Endothelial cell of umbilical vein (primary cell): ENCODE data around the gene EXOC1L. TPM values are rescaled to one million over a fixed set of nuclear protein-coding genes. Genes with fewer than 3 reads are reported as not detected.

Source experiments
- BruUV-seq: library from RNA; stranded (reverse); fragments of 400-500 nt; replicated peaks from 2 replicates; lab custom pipeline; 2021; lab: Mats Ljungman, UMichigan
- CTCF ChIA-PET: fragments of 300-600, 350-600 bp; sonication (Branson Sonifier 250); formaldehyde crosslinking; loops from one replicate; lab custom pipeline; 2021; ENCODE audit warnings: antibody characterized with exemption, inconsistent platforms; lab: Charles Lee
- POLR2A ChIA-PET: fragments of 300-600, 350-600 bp; sonication (Branson Sonifier 250); formaldehyde crosslinking; loops from one replicate; lab custom pipeline; 2021; ENCODE audit warnings: antibody characterized with exemption, inconsistent platforms; lab: Charles Lee
- DNase-seq: peaks from one replicate; pipeline ENCODE4 v3.0.0-alpha.2; 2011; ENCODE audit warnings: low read depth, low spot score
- FAIRE-seq: peaks from 2 replicates; lab custom pipeline; 2011; peaks lifted over from hg19 to GRCh38; lab: Jason Lieb, UNC
- H2AFZ ChIP-seq: 2 replicates; pipeline ENCODE4 v1.6.0; 2012; ENCODE audit warnings: low read depth, low read length, control low read depth, inconsistent platforms
- H3K27ac ChIP-seq: 2 replicates; pipeline ENCODE4 v1.5.1; 2011; ENCODE audit warnings: low read depth, mild to moderate bottlenecking, control low read depth, low read length, moderate library complexity; ENCODE audit not compliant: insufficient read depth
- H3K27me3 ChIP-seq, 2 experiments: 2 replicates each; pipeline versions ENCODE4 v1.6.0 to v1.6.1; 2011; ENCODE audit warnings: low read length in 2 of 2, mixed read lengths in 1 of 2; ENCODE audit not compliant: control insufficient read depth in 2 of 2, insufficient read depth in 2 of 2
- H3K36me3 ChIP-seq, 2 experiments: 2 replicates in 1 of 2; 3 replicates in 1 of 2; pipeline ENCODE4 v1.5.1; 2011; ENCODE audit warnings: low read length in 2 of 2, mild to moderate bottlenecking in 1 of 2, moderate library complexity in 1 of 2; ENCODE audit not compliant: control insufficient read depth in 2 of 2, insufficient read depth in 2 of 2; ENCODE audit errors: extremely low read depth in 1 of 2
- H3K4me1 ChIP-seq: 3 replicates; pipeline ENCODE4 v1.5.1; 2011; ENCODE audit warnings: mild to moderate bottlenecking, low read length; ENCODE audit not compliant: control insufficient read depth, insufficient read depth; ENCODE audit errors: extremely low read depth
- H3K4me2 ChIP-seq: 2 replicates; pipeline ENCODE4 v1.6.1; 2011; ENCODE audit warnings: low read length, control low read depth, mixed read lengths; ENCODE audit not compliant: insufficient read depth
- H3K4me3 ChIP-seq, 3 experiments: fragments of 200-600 bp in 1 of 3; sonication (generic), shearing (Covaris generic) in 1 of 3; replicated peaks in 1 of 3; 2 replicates each; pipeline ENCODE4 v1.5.1; 2011 to 2016; ENCODE audit warnings: control low read depth in 3 of 3, low read length in 3 of 3, mild to moderate bottlenecking in 2 of 3, inconsistent platforms in 1 of 3, low read depth in 1 of 3, moderate library complexity in 1 of 3; ENCODE audit not compliant: insufficient read depth in 1 of 3
- H3K79me2 ChIP-seq: 2 replicates; pipeline ENCODE4 v1.6.0; 2012; ENCODE audit warnings: low read length, inconsistent platforms; ENCODE audit not compliant: control insufficient read depth, insufficient read depth
- H3K9ac ChIP-seq: replicated peaks from 2 replicates; pipeline ENCODE3; 2011; ENCODE audit warnings: low read length, control low read depth; ENCODE audit not compliant: insufficient read depth; ENCODE audit errors: extremely low read depth
- H3K9me1 ChIP-seq: replicated peaks from 3 replicates; pipeline ENCODE4 v1.6.0; 2011; ENCODE audit warnings: mild to moderate bottlenecking, low read length; ENCODE audit not compliant: control insufficient read depth, insufficient read depth; ENCODE audit errors: extremely low read depth
- H3K9me3 ChIP-seq: replicated peaks from 2 replicates; pipeline ENCODE4 v1.5.1; 2012; ENCODE audit warnings: low read length, inconsistent platforms; ENCODE audit not compliant: control insufficient read depth, insufficient read depth
- H4K20me1 ChIP-seq: replicated peaks from 2 replicates; pipeline ENCODE3; 2011; ENCODE audit warnings: mild to moderate bottlenecking, low read length; ENCODE audit not compliant: control insufficient read depth, insufficient read depth; ENCODE audit errors: extremely low read depth
- EZH2 ChIP-seq: IDR thresholded peaks from 2 replicates; pipeline ENCODE4 v1.6.1; 2012; ENCODE audit warnings: borderline replicate concordance, low read depth, mild to moderate bottlenecking, moderate library complexity, low read length, inconsistent platforms; ENCODE audit not compliant: severe bottlenecking
- FOS ChIP-seq: IDR thresholded peaks from 2 replicates; pipeline ENCODE4 v1.6.1; 2011; ENCODE audit warnings: mild to moderate bottlenecking, low read length, moderate library complexity, borderline replicate concordance; ENCODE audit not compliant: insufficient read depth
- GATA2 ChIP-seq: IDR thresholded peaks from 2 replicates; pipeline ENCODE4 v1.7.0; 2011; ENCODE audit warnings: low read depth, mild to moderate bottlenecking, moderate library complexity, mixed read lengths, low read length; ENCODE audit not compliant: insufficient read length, insufficient read depth
- JUN ChIP-seq: IDR thresholded peaks from 2 replicates; pipeline ENCODE4 v1.6.1; 2011; ENCODE audit warnings: borderline replicate concordance, low read depth; ENCODE audit not compliant: insufficient read length, insufficient read depth
- MYC ChIP-seq: IDR thresholded peaks from one replicate; pipeline ENCODE4 v1.6.1; 2011; ENCODE audit warnings: mild to moderate bottlenecking, low read depth, low read length
- POLR2A ChIP-seq: IDR thresholded peaks from 2 replicates; pipeline ENCODE4 v1.6.1; 2012; ENCODE audit warnings: low read depth, mild to moderate bottlenecking, control low read depth, low read length
- POLR2AphosphoS5 ChIP-seq: IDR thresholded peaks from 2 replicates; pipeline ENCODE4 v1.6.1; 2012; ENCODE audit warnings: low read depth, mild to moderate bottlenecking, control low read depth, low read length, moderate library complexity; ENCODE audit not compliant: insufficient read depth
- dilution Hi-C: fragments of 300-500 bp; cut with MboI; formaldehyde crosslinking; loops from one replicate; pipeline ENCODE4 v1.15.0; 2019; ENCODE audit warnings: low sequenced_read_pairs; ENCODE audit not compliant: extremely low pct_ligation_motif_present
- intact Hi-C: fragments of 100-400 bp; cut with micrococcal nuclease; formaldehyde crosslinking; loops from one replicate; pipeline ENCODE4 v1.10.0; 2022
- polyA plus RNA-seq, 4 experiments: library from polyadenylated mRNA; depleted of rRNA in 3 of 4; stranded (reverse) in 3 of 4; unstranded in 1 of 4; fragments of >200 nt; gene quantifications; 2 replicates each; pipeline versions ENCODE4 v1.2.1 to v1.2.3, GENCODE V29; 2011 to 2012; ENCODE audit warnings: missing spikeins in 1 of 4
- total RNA-seq: library from RNA; stranded (reverse); gene quantifications from 2 replicates; pipeline ENCODE4 v1.2.3, GENCODE V29; 2021
- TF ChIP-seq, protein P1 (sequence below), 2 donors: IDR thresholded peaks; 1 replicate in 1 of 2; 2 replicates in 1 of 2; pipeline ENCODE4 v1.5.1; 2011; ENCODE audit warnings: low read length in 2 of 2, mild to moderate bottlenecking in 2 of 2, moderate library complexity in 2 of 2, control low read depth in 1 of 2, inconsistent platforms in 1 of 2, low read depth in 1 of 2; ENCODE audit not compliant: insufficient read depth in 1 of 2; ENCODE audit errors: extremely low read depth in 1 of 2
- TF ChIP-seq, protein P2 (sequence below): IDR thresholded peaks from 2 replicates; pipeline ENCODE4 v1.6.1; 2011; ENCODE audit not compliant: insufficient read depth, insufficient read length

Gene EXOC1L
- total and polyA plus RNA-seq, 2 donors (not counting 3 experiments of a cell fraction or from before 2014, with no cell fraction given): not detected

DNA sequence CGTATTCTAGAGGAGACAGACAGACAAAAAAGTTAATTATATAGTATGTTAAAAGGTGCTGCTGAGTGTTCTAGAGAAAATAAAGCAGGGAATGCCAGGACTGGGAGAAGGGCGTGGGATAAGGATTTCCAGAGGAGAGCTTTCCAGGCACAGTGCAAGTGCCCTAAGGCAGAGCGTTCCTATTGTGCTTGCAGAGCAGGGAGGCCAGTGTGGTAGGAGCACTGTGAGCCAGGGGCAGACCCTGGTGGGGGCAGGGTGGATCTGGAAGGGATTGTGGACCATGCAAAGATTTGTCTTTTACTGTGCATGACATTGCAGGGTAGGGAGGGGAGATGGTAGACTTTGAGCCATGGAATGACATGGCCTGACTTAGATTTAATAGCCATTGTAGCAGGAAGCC lies 59.6 kb downstream of the EXOC1L start:
- dilution Hi-C loops (no loop called here), intact Hi-C loops (no loop called here)
- H3K27ac ChIP-seq: no peak overlapping the region
- no peaks in the 10 kb centered on the region for H3K4me1 ChIP-seq
- H3K9me3 ChIP-seq: no peaks in the 10 kb centered on the region
- CTCF ChIA-PET: interaction anchor here (2.4 kb wide), 1 partner anchor 12 kb away, joined by 12 read pairs; no protein-coding TSS in a partner anchor
- no peaks in the 10 kb centered on the region for H3K79me2 ChIP-seq
- no peak for DNase-seq
- TF ChIP-seq EZH2: no peak
- TF ChIP-seq POLR2A: no peak
- no peak for TF ChIP-seq POLR2AphosphoS5
- TF ChIP-seq GATA2: no peak
- no peak for TF ChIP-seq MYC
- TF ChIP-seq FOS: no peak
- TF ChIP-seq JUN: no peak
- TF ChIP-seq, protein P1, sequence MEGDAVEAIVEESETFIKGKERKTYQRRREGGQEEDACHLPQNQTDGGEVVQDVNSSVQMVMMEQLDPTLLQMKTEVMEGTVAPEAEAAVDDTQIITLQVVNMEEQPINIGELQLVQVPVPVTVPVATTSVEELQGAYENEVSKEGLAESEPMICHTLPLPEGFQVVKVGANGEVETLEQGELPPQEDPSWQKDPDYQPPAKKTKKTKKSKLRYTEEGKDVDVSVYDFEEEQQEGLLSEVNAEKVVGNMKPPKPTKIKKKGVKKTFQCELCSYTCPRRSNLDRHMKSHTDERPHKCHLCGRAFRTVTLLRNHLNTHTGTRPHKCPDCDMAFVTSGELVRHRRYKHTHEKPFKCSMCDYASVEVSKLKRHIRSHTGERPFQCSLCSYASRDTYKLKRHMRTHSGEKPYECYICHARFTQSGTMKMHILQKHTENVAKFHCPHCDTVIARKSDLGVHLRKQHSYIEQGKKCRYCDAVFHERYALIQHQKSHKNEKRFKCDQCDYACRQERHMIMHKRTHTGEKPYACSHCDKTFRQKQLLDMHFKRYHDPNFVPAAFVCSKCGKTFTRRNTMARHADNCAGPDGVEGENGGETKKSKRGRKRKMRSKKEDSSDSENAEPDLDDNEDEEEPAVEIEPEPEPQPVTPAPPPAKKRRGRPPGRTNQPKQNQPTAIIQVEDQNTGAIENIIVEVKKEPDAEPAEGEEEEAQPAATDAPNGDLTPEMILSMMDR (IDR thresholded peaks at IDR 0.05; ENCODE audit: extremely low read depth in 1 of 2, insufficient read depth in 1 of 2, low read depth in 1 of 2, low read length in 2 of 2): no peak
- TF ChIP-seq, protein P2, sequence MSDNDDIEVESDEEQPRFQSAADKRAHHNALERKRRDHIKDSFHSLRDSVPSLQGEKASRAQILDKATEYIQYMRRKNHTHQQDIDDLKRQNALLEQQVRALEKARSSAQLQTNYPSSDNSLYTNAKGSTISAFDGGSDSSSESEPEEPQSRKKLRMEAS: no peak
- H3K27me3 ChIP-seq: no peaks in the 10 kb centered on the region
- H3K9me1 ChIP-seq: no peaks in the 10 kb centered on the region
- no peaks in the 10 kb centered on the region for H4K20me1 ChIP-seq
- no peak overlapping the region for H3K4me2 ChIP-seq
- no peak overlapping the region for H2AFZ ChIP-seq
- H3K36me3 ChIP-seq: peaks cover 7 to 14% of the 10 kb centered on the region in 2 experiments
- H3K9ac ChIP-seq: no peak overlapping the region
- POLR2A ChIA-PET: no interaction called here
- no peak for FAIRE-seq
- H3K4me3 ChIP-seq: no peak overlapping the region
- BruUV-seq: no TSS peak
